Inferior parietal cortex (tissue), 1 donor: ENCODE data around the gene CDH24.

Experiments used
- DNase-seq: peaks from one replicate; pipeline ENCODE4 v3.0.0-alpha.2; 2016; ENCODE audit errors: extremely low spot score

CDH24 gene

GRCh38 chr14:23056956-23057756 is at the start of gene CDH24:
TSS of gene CDH24 (minus strand) at chr14:23057520. CDS start at chr14:23055733, 1,787 bp downstream.
- no peak for DNase-seq

- DNase-seq: no peak
Measured at GRCh38 chr14:23106747-23107045, 49.4 kb upstream of the CDH24 start.

GRCh38 chr14:23105348-23105824 is 48.1 kb upstream of the CDH24 start:
- DNase-seq: no peak

GRCh38 chr14:23104591-23105347 is 47.4 kb upstream of the CDH24 start, which contains the start of gene CIROP:
TSS of gene CIROP (minus strand) at chr14:23104989. CDS start at chr14:23104920, 69 bp downstream.
- no peak for DNase-seq

- DNase-seq: no peak
Measured at GRCh38 chr14:23104070-23104590, 46.8 kb upstream of the CDH24 start.

GRCh38 chr14:23103581-23103980 is 46.3 kb upstream of the CDH24 start:
- no peak for DNase-seq

GRCh38 chr14:23102801-23103200 is 45.5 kb upstream of the CDH24 start:
- DNase-seq: no peak

GRCh38 chr14:23101986-23102625 is 44.8 kb upstream of the CDH24 start:
- DNase-seq: no peak

GRCh38 chr14:23101213-23101970 is 44.1 kb upstream of the CDH24 start:
- no peak for DNase-seq

GRCh38 chr14:23099212-23099861 is 42.0 kb upstream of the CDH24 start:
- no peak for DNase-seq

- DNase-seq: no peak
Measured at GRCh38 chr14:23097786-23098185, 40.5 kb upstream of the CDH24 start.

GRCh38 chr14:23095196-23096108 is 38.1 kb upstream of the CDH24 start, which contains the start of gene C14orf119:
TSS of gene C14orf119 (plus strand) at chr14:23095505. CDS start at chr14:23097659, 2,154 bp downstream.
- peak; percentile 100 for DNase-seq

- no peak for DNase-seq
Measured at GRCh38 chr14:23094666-23095195, 37.4 kb upstream of the CDH24 start, which contains the start of gene ACIN1. TSS of gene ACIN1 (minus strand) at chr14:23095136. CDS start at chr14:23095112, 24 bp downstream.

GRCh38 chr14:23093991-23094665 is 36.8 kb upstream of the CDH24 start:
- no peak for DNase-seq

- no peak for DNase-seq
Measured at GRCh38 chr14:23093526-23093925, 36.2 kb upstream of the CDH24 start.

- DNase-seq: no peak
Measured at GRCh38 chr14:23093104-23093503, 35.8 kb upstream of the CDH24 start.

GRCh38 chr14:23091294-23092225 is 34.2 kb upstream of the CDH24 start:
- DNase-seq: no peak

GRCh38 chr14:23090254-23090636 is 32.9 kb upstream of the CDH24 start:
- no peak for DNase-seq
